HG03520 (cell line): ENCODE measurements around the gene CCDC97.
A peak's percentile ranks its signal among the peaks of the same experiment; 100 is the strongest.
"Not testable (repeated sequence)": the region's sequence is repeated elsewhere in the genome, so short reads cannot be mapped to it uniquely, and the experiment has no call there.

ENCODE experiments used
- ATAC-seq: cut with Tn5 transposase; IDR thresholded peaks from one replicate; pipeline ENCODE4 v1.9.1; 2021; ENCODE audit warnings: mild to moderate bottlenecking, moderate library complexity; ENCODE audit not compliant: unreplicated experiment

The CCDC97 gene

GRCh38 chr19:41357746-41358145 lies 47.8 kb downstream of the CCDC97 start:
- ATAC-seq: no peak

GRCh38 chr19:41359741-41360140 lies 49.8 kb downstream of the CCDC97 start:
- ATAC-seq: no peak

GRCh38 chr19:41362143-41362847 lies 52.3 kb downstream of the CCDC97 start:
- no peak for ATAC-seq

GRCh38 chr19:41363371-41363752 lies 53.4 kb downstream of the CCDC97 start:
- no peak for ATAC-seq

- ATAC-seq: peak; percentile 78
These were observed 54.0 kb downstream of the CCDC97 start, which contains the start of gene B9D2 for GRCh38 chr19:41363753-41364523. Gene B9D2 (minus strand): TSS chr19:41364149. CDS start chr19:41363519, 630 bp downstream.

GRCh38 chr19:41364524-41365391 lies 54.8 kb downstream of the CCDC97 start:
- ATAC-seq: no peak

- no peak for ATAC-seq
These were observed 56.1 kb downstream of the CCDC97 start for GRCh38 chr19:41366089-41366488.

GRCh38 chr19:41367848-41368301 lies 57.9 kb downstream of the CCDC97 start:
- ATAC-seq: no peak

GRCh38 chr19:41369769-41370168 lies 59.8 kb downstream of the CCDC97 start:
- ATAC-seq: no peak

- ATAC-seq: not testable (repeated sequence)
These were observed 61.1 kb downstream of the CCDC97 start for GRCh38 chr19:41371119-41371518.

- no peak for ATAC-seq
These were observed 61.6 kb downstream of the CCDC97 start for GRCh38 chr19:41371541-41371940.

- ATAC-seq: no peak
These were observed 62.5 kb downstream of the CCDC97 start for GRCh38 chr19:41372501-41372900.

- no peak for ATAC-seq
These were observed 64.0 kb downstream of the CCDC97 start for GRCh38 chr19:41373993-41374392.
